Stimulated activated CD4-positive, alpha-beta T cell treated with anti-CD3 and anti-CD28 coated beads, TNF-alpha, amount 100 ng/mL, for 1 hour (primary cell): Measurements from ENCODE around the gene DHX57.
"Not testable (repeated sequence)": the region's sequence is repeated elsewhere in the genome, so short reads cannot be mapped to it uniquely, and the experiment has no call there.

ENCODE experiments used
- DNase-seq, 3 donors: peaks; one replicate each; pipeline ENCODE4 v3.0.0-alpha.2; 2020; ENCODE audit warnings: low read depth in 3 of 3, low spot score in 1 of 3

DHX57 gene

GRCh38 chr2:38806015-38806732, 69.6 kb downstream of the DHX57 start:
- no peak for DNase-seq

- DNase-seq, result no peak
These were observed 77.8 kb downstream of the DHX57 start for GRCh38 chr2:38797953-38798352.

- no peak for DNase-seq
These were observed 78.5 kb downstream of the DHX57 start for GRCh38 chr2:38797250-38797676.

GRCh38 chr2:38795016-38795415, 80.7 kb downstream of the DHX57 start:
- DNase-seq, result not testable (repeated sequence)

DNA sequence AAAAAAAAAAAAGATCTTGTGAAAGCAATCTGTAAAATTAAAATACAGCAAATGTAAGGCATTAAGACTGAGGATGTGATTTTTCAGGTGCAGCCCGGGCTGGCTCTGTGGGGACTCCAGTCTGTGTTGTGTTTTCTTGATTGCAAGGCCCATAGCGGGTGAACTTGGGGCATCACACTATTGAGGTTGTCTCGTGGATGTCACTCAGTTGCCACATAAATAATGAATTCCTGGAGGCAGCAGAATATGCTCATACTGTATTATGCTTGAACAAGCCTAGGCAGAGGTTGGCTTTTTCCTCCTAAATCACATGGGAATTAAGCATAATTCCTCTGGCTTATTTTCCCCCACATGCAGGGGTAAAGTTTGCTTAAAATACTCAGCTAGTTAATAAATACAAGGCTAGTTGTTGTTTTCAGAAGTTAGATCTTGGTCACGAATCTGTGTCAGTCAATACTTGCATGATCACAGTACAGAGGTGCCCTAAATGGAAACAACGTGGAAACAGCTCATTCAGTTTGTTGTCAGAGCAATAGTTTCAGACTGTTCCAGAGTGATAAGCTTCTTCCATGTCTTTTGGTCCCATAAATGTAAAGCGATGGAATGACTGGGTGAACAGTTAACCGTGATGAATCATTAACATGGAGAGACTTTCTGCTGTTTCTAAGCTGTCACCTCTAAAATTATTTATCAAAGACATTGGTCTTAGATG, 81.3 kb downstream of the DHX57 start:
- DNase-seq, result no peak

DNA sequence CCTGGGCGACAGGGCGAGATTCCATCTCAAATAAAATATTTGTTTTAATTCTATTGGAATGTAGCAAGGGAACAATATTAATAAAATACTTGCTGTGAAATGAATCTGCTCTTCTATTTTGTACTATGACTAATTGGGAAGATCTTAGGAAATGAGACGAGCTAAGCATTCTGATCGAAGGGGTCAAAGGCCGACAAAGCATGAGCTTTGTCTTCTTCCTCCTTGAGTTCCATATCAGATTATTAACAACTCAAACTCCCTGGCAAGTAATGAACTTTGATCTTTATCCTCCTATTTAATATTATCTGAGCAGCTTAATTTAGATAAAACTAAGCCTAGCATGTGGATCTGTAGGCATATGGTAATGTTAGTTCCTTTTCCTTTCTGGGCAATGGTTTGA, 82.2 kb downstream of the DHX57 start:
- DNase-seq, result no peak

DNA sequence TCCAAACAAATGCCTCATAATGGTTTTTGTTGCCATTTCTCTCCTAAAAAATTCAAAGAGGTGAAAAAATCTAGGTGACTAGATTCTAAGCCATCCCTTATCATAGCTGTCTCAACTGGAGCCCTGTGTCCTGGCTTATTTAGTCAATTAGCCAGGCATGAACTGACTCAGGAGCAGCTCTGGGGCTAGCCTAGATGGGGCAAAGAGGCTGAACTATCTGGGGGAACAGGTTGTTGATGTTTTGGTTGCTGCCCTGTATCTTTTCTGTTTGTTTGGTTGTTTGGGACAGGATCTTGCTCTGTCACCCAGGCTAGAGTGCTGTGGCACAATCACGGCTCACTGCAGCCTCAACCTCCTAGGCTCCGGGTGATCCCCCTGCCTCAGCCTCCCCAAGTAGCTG, 83.0 kb downstream of the DHX57 start:
- no peak for DNase-seq

GRCh38 chr2:38792321-38792720, 83.4 kb downstream of the DHX57 start:
- not testable (repeated sequence) for DNase-seq

DNA sequence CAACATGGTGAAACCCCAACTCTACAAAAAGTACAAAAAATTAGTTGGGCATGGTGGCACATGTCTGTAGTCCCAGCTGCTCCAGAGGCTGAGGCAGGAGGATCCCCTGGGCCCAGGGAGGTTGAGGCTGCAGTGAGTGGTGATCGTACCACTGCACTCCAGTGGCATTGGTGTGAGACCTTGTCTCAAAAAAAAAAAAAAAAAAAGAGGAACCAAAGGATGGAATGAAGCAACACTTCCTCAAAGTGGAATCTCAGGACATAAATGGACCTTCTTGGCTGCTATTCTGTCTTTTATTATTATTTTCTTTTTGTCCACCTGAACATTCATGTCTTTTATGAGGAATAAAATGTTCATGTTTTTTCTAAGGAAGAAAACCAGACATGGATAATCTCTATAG, 84.0 kb downstream of the DHX57 start:
- DNase-seq, result no peak

- no peak for DNase-seq
These were observed 86.0 kb downstream of the DHX57 start for GRCh38 chr2:38789691-38790090.

DNA sequence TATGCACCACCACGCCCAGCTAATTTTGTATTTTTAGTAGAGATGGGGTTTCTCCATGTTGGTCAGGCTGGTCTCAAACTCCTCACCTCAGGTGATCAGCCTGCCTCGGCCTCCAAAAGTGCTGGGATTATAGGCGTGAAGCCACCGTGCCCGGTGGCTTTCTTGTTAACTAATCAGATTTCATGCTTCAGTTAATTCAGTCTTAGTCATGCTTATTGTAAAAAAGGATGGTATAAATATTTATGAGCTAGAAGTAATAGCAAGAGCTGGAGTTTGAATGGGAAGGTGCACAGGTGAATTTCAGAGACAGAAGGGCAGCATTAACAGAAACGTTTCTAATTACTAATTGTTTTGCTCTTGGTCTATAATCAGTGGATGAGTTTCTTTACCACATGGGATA, 87.4 kb downstream of the DHX57 start:
- no peak for DNase-seq

GRCh38 chr2:38783586-38783985, 92.1 kb downstream of the DHX57 start:
- no peak for DNase-seq

DNA sequence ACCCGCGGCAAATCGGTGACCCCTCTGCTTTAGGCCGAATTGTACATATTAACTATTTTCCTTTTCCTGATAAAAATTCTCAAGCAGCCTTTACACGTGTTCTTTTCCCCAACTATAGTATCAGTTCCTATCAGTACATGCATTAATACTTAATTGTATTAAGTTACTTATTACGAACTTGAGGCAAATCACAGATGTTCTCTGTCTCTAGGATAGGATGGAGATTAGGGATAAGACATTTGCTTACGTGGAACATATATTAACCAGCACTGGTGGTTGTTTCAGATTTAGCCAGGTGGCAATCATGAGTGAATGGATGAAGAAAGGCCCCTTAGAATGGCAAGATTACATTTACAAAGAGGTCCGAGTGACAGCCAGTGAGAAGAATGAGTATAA, 97.0 kb downstream of the DHX57 start:
- DNase-seq, result no peak

GRCh38 chr2:38776531-38776930, 99.2 kb downstream of the DHX57 start:
- DNase-seq, result no peak

DNA sequence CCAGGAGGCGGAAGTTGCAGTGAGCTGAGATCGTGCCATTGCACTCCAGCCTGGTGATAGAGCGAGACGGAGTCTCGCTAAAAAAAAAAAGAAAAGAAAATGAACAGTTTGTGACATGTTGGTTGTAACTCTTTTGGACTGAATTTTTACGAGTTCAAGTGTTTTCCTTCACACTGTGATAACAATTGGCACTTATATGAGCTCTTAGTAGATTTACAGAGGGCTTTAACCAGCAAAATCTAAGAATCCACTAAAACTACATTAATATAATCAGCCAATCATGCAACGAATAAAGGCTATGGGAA, 99.9 kb downstream of the DHX57 start:
- no peak for DNase-seq

DNA sequence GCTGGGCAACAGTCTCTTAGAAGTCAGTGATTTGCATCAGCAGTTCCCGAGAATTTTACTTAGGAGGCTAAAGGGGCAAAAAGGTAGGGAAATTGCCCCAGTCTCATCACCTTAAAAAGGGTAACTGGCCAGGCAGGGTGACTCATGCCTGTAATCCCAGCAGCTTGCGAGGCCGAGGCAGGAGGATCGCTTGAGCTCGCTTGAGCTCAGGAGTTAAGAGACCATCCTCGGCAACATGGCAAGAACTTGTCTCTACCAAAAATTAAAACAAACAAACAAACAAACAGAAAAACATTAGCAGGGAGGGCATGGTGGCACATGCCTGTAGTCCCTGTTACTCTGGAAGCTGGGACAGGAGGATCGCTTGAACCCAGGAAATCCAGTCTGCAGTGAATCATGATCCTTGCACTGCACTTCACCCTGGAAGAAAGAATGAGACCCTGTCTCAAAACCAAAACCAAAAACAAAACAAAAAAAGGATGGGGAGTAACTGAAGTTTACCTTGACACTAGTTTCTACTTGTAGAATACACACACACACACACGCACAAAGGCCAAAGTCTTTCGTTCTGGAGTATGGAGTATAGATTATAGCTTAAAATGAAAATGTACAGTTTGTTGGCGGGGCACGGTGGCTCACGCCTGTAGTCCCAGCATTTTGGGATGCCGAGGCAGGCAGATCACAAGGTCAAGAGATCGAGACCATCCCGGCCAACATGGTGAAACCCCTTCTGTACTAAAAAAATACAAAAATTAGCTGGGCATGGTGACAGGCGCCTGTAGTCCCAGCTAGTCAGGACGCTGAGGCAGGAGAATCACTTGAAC, 100.4 kb downstream of the DHX57 start:
- no peak for DNase-seq

DNA sequence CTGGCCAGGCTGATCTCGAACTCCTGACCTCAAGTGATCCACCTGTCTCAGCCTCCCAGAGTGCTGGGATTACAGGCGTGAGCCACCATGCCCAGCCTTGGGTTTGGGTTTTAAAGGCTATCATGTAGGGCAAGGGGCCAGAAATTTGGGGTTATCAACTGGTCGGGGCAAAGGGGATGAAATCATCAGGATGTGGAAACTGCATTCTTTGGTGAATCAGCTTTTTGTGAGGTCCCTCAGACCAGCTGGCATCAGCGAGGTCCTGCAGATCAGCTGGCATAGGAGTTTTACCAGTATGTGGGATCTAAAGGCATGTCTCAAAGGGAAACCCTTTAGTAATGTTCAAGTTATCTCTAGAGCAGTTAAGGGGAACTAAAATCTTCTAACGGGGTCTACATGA, 104.1 kb downstream of the DHX57 start:
- no peak for DNase-seq

- no peak for DNase-seq
These were observed 110.2 kb downstream of the DHX57 start for GRCh38 chr2:38765551-38765950.

DNA sequence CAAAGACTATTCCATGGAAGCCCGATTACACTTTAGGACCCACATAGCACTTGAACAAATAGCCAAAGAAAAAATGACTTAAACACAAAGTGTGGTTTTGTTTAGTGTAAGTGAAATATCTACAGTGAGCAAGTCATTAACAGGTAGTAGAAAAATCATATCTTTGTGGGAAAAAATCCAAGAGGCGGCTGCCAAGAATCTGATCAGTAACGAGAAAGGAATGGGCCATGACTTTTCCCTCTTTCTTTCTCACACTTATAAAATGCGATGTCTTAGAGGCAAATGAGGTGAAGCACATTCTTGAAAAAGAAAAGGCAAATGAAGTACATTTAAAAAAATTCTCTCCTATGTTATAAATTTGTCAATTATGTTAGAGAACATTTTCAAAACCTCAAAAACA, 110.6 kb downstream of the DHX57 start:
- DNase-seq, result no peak

- no peak for DNase-seq
These were observed 112.0 kb downstream of the DHX57 start for GRCh38 chr2:38763728-38764127.

- DNase-seq, result no peak
These were observed 112.5 kb downstream of the DHX57 start for GRCh38 chr2:38763228-38763627.

DNA sequence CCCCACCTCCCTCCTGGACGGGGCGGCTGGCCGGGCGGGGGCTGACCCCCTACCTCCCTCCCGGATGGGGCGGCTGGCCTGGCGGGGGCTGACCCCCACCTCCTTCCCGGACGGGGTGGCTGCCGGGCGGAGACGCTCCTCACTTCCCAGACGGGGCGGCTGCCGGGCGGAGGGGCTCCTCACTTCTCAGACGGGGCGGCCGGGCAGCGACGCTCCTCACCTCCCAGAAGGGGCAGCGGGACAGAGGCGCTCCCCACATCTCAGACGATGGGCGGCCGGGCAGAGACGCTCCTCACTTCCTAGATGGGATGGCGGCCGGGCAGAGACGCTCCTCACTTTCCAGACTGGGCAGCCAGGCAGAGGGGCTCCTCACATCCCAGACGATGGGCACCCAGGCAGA, 119.8 kb downstream of the DHX57 start:
- not testable (repeated sequence) for DNase-seq
